GM19395 (cell line): Measurements from ENCODE around the gene BTNL3.
"Not testable (repeated sequence)": the region's sequence is repeated elsewhere in the genome, so short reads cannot be mapped to it uniquely, and the experiment has no call there.

Experiments
- ATAC-seq: cut with Tn5 transposase; IDR thresholded peaks from one replicate; pipeline ENCODE4 v1.9.1; 2021; ENCODE audit warnings: mild to moderate bottlenecking, moderate library complexity; ENCODE audit not compliant: unreplicated experiment

The BTNL3 gene, protein sequence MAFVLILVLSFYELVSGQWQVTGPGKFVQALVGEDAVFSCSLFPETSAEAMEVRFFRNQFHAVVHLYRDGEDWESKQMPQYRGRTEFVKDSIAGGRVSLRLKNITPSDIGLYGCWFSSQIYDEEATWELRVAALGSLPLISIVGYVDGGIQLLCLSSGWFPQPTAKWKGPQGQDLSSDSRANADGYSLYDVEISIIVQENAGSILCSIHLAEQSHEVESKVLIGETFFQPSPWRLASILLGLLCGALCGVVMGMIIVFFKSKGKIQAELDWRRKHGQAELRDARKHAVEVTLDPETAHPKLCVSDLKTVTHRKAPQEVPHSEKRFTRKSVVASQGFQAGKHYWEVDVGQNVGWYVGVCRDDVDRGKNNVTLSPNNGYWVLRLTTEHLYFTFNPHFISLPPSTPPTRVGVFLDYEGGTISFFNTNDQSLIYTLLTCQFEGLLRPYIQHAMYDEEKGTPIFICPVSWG

DNA sequence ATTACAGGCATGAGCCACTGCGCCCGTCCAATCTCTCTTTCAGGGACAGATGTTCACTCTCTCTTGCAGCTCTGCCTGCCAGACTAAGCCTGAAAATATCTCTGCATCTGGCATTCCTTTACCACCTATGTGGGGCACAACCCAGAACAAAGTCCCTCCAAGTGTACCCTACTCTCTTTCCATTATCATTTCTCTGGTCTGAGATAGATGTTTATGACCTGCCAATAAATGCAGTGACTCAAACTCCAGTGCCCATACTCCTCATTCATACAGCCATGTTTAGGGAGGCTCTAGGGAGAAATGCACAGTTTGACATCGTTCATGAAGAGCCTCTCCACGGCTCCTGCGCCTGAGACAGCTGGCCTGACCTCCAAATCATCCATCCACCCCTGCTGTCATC is at the start of gene BTNL3:
Gene BTNL3 (plus strand): TSS at position 255 of the 400 bp plus-strand sequence. CDS start 183 bp downstream, outside the sequence.
- ATAC-seq: no peak

DNA sequence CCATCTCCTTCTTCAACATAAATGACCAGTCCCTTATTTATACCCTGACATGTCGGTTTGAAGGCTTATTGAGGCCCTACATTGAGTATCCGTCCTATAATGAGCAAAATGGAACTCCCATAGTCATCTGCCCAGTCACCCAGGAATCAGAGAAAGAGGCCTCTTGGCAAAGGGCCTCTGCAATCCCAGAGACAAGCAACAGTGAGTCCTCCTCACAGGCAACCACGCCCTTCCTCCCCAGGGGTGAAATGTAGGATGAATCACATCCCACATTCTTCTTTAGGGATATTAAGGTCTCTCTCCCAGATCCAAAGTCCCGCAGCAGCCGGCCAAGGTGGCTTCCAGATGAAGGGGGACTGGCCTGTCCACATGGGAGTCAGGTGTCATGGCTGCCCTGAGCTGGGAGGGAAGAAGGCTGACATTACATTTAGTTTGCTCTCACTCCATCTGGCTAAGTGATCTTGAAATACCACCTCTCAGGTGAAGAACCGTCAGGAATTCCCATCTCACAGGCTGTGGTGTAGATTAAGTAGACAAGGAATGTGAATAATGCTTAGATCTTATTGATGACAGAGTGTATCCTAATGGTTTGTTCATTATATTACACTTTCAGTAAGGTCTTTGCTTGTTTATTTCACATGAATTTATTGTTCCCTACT is 38.2 kb upstream of the BTNL3 start:
- ATAC-seq: no peak

DNA sequence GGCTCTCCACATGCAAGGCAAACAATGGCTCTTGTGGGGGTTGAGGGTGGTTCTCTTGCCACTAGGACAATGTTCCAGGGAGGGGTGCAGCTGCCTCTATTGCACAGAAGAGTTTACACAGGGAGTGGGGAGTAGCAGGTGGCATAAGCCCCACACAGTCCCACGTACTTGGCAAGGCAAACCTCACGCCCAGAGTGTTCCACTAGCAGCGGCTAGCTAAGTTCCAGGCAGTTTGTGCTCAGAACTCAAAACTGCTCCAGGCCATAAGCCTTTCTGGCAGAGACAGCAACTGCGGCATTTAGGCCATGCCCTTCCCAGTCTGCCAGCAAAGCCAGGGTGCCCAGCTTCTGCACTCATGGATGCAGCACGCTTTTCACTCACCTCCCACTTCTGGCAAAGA is 29.0 kb upstream of the BTNL3 start:
- no peak for ATAC-seq

DNA sequence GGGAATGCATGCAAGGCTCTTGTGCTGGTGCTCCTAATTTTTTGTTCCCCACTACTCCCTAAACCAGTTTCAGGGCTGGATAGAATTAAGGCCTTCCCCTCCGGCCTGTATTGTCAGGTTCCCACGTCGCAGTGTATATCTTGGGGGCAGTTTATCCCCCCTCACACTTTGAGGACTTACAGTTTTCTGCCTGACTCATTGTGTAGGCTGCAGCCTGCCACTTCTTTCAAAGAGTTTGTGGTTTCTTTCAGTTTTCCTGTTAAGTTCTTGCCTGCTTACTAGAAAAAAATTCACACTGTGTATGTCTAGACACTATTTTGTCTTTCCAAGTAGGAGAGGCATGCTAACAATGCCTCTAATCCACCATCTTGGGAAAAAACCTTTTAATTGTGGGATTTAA is 28.4 kb upstream of the BTNL3 start:
- no peak for ATAC-seq

DNA sequence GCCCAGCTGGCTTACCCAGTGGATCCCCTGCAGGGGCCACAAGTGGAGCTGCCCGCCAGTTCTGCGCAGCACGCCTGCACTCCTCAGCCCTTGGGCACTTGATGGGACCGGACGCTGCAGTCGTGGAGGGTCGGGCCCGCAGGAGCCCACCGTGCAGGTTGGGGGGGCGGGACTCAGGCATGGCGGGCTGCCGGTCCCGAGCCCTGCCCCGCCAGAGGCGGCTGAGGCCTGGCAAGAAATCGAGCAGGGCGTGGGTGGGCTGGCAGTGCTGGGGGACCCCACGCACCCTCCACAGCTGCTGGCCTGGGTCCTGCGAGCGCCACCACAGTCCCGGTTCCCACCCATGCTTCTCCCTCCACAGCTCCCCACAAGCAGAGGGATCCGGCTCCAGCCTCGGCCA is 19.2 kb upstream of the BTNL3 start:
- ATAC-seq: no peak

DNA sequence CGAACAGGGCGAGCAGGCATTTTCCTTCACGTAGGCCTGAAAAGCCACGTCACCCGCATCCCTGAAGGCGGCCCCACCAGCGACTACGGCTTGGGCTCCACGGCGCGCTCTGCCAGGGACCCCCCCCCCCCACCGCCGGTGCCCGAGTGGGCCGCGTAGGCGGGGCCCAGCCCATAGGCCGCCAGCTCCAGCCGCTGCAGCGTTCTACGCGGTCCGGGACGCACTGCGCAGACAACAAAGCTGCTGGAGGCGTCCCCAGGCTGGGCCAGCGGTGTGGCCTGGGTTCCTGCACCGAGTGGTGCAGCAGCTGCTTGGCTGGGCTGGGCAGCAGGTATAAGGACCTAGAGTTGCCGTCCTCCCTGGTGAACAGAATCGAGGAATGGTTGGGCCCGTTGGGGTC is 18.3 kb upstream of the BTNL3 start:
- ATAC-seq: no peak

DNA sequence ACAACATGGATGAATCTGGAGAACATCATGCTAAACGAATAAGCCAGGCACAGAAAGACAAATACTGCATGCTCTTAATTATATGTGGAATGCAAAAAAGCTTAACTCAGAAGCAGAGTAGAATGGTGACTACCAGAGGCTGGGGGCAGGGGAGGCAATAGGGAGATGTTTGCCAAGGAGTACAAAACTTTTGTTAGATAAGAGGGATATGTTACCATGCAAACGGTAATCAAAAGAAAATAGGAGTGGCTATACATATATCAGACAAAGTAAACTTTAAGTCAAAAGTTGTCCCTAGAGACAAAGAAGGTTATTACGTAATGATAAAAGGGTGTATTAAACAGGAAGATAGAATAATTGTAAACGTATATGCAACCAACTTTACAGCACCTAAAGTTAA is 17.8 kb upstream of the BTNL3 start:
- no peak for ATAC-seq

DNA sequence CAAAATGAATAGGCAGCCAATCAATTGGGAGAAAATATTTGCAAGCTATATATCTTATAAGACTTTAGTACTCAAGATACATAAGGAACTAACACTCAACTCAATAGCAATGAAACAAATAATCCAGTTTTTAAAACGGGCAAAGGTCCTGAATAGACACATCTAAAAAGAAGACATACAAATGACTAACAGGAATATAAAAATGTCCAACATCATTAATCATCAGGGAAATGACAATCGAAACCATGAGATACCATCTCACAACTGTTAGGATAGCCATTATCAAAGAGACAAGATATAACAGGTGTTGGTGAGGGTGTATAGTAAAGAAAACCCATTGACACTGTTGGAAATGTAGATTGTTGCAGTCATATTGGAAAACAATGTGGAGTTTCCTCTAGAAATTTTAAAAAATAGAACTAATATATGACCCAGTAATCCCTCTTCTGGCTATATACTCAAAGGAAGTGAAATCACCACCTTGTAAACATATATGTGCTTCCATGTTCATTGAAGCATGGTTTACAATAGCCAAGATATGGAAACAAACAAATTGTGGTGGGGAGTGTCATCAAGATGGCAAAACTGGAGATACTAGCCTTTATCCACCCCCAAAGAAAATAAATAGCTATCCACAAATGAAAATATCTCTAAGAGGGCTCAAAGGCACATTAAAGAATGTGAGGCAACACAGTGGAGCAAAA is 13.9 kb upstream of the BTNL3 start:
- ATAC-seq: no peak

DNA sequence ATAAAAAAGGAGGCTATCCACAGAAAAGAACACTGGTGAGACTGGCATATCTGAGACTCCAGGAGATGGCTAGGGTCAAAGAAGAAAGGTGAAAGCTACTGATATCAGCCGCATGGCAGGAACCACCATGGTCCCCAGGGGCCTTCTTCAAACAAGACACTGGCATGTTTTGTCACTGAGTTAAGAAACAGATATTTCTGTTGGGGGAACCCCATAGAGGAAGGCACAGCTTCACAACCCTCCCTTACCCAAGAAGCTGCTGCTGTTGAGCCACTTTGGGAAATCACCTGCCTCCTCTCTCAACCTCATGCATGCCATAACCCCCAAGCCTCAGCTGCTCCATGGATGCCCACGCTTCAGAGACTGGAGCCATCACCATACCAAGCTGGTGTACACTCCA is 13.3 kb upstream of the BTNL3 start:
- ATAC-seq: peak; percentile 66

DNA sequence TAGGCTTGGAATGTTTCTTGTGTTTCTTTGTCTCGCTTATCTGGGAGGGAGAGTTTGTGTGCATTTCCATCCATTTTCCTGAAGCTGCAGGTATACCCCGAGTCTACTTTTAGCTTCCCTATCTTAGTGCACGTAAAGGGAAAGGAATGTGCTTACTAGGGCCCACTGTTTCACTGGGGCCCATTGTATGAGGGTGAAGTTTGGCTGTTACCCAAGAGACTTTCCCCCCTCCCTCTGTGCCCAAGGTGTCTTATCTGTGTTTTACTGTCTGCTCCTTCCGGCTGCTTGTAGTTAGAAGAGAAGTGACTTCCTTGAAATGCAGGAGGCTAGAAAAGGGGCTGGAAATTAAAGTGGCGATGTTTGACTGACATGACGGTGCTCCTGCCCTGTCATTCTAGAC is 12.1 kb upstream of the BTNL3 start:
- ATAC-seq: no peak

DNA sequence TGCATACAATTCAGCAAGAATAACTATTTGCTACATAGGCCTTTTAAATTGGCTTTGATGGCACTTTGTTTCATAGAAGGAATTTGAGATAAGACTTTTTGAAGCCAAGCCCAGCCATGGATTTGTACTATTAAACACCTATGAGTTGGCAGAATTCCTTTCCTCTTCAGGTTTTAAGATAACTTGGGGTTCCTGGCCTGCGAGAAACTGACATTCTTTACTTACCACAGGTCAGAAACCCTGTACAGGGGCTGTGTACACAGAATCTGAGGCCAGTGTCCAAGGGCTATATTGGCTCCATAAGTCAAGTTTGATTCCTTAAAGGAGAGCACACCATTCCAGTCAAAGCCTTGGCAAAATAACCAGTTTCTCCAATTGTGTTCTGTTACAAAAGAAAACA is 10.8 kb upstream of the BTNL3 start:
- ATAC-seq: no peak

DNA sequence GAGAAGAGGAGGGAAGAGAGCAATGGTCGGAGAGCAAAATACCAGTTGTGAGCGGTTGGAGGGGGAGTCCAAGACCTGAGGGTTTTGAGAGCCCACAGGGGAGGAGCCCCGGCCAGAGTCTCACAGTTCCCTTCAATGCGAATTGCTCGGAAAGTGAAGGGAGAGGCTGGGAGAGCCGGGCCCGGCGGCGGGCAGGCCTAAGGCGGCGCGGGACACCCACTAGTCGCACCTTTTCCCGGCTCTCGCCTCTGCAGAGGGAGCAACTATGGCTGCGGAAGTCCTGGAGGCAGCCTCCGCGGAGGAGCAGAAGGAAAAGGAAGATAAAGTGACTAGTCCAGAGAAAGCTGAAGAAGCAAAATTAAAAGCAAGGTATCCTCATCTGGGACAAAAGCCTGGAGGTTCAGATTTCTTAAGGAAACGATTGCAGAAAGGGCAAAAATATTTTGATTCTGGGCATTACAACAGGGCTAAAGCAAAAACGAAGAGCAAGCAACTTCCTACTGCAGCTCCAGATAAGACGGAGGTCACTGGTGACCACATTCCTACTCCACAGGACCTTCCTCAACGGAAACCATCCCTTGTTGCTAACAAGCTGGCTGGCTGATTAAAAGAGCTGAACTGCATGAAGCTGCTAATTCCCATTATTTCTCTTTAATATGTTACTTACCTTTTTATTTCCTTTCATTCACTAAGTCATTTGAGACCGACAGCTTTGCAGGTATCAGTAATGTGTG is 6.5 kb upstream of the BTNL3 start:
- ATAC-seq: no peak

DNA sequence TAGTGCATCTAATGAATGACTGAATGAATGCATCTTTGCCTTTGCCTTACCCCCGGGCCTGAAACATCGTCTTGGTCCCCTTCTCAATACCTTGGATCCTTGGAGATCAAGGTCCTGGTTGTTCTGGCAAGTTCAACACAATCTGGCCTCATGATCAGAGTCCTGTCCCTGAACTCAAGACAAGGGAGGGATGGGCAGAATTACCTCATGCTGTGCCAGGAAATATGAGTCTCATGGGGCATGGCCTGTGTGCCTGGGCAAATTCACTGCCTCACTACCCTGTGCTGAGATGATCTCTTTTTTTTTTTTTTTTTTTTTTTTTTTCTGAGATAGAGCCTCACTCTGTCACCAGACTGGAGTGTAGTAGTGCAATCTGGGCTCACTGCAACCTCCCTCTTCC is 630 bp upstream of the BTNL3 start:
- ATAC-seq: no peak

DNA sequence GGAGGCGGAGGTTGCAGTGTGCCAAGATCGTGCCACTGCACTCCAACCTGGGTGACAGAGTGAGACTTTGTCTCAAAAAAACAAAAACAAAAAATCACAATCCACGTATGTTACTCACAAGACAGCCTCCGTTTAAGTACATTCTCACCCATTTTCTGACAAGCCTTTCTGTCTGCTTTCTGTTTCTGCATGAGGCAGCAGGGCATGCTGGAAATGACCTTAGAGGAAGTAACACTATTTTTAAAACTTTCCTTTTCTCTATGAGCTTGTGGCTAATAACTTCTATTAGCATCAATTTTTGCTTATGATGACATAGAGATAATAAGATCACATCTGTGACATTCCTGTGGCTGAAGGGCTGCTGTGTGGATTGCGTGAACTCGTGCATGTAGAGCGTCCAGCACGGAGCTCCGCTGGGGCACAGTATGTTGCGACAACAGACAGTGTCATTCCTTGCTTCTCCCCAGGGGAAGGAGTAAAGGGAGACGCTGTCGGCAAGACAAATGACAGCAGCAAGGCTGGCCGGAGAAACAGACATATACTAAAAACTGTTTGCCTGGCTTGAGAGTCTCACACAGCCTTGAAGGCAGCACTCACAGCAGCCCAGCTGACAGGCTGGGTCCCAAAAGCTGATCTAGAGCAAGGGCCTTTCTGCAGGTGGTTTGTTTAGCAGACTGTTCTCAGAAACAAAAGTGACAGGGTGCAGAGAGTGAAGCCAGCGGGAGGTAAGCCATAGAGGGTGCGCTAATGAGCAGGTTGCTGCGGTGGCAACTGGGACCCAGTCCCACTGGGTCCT is 1.6 kb downstream of the BTNL3 start:
- no peak for ATAC-seq

DNA sequence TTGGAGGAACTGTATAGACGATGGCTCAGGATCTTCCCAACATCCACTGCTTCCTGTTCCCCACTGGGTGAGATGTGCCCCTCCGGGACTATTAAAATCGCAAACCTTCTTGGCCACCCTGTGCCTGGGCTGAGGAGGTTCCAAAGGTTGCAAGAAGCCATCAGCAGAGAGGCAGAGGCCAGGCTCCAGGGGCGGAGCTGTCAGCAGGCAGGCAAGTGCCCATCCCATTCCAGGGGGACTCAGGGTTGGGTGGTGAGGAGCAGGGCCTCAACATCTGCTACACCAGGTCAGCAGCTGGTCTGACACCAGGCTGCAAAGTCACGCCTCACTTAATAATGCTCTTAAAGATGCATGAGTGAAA is 2.2 kb downstream of the BTNL3 start:
- ATAC-seq: no peak

DNA sequence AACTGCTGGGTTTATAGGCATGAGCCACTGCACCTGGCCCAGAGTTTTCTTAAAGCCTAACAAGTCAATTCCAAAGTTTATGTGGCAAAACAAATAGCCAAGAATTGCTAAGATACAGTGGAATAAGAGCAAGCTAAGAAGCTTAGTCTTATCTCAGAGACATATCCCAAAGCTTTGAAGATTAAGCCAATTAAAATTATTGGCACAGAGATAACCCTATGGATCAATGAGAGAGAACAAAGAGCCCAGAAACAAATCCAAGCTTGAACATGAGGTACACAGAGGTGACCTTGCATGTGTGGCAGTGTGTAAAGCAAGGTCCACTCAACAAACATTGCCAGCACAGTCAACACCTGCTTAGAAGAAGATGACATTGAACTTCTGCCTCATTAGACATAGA is 13.3 kb downstream of the BTNL3 start:
- ATAC-seq: no peak

DNA sequence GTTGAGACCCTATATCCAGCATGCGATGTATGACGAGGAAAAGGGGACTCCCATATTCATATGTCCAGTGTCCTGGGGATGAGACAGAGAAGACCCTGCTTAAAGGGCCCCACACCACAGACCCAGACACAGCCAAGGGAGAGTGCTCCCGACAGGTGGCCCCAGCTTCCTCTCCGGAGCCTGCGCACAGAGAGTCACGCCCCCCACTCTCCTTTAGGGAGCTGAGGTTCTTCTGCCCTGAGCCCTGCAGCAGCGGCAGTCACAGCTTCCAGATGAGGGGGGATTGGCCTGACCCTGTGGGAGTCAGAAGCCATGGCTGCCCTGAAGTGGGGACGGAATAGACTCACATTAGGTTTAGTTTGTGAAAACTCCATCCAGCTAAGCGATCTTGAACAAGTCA is 17.1 kb downstream of the BTNL3 start:
- no peak for ATAC-seq

DNA sequence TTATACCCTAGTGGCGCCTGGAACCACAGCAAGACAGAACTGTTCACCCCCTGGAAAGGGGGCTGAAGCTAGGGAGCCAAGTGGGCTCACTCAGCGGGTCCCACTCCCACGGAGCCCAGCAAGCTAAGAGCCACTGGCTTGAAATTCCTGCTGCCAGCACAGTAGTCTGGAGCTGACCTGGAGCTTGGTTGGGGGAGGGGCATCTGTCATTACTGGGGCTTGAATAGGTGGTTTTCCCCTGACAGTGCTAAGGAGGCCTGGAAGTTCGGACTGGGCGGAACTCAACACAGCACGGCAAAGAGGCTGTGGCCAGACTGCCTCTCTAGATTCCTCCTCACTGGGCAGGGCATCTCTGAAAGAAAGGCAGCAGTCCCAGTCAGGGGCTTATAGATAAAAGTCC is 19.5 kb downstream of the BTNL3 start:
- ATAC-seq: no peak

DNA sequence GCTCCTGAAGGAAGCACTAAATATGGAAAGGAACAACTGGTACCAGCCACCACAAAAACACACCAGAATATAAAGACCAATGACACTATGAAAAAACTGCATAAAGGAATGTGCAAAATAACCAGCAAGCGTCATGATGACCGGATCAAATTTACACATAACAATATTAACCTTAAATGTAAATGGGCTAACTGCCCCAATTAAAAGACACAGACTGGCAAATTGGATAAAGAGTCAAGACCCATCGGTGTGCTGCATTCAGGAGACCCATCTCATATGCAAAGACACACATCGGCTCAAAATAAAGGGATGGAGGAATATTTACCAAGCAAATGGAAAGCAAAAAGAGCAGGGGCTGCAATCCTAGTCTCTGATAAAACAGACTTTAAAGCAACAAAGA is 21.4 kb downstream of the BTNL3 start:
- not testable (repeated sequence) for ATAC-seq

DNA sequence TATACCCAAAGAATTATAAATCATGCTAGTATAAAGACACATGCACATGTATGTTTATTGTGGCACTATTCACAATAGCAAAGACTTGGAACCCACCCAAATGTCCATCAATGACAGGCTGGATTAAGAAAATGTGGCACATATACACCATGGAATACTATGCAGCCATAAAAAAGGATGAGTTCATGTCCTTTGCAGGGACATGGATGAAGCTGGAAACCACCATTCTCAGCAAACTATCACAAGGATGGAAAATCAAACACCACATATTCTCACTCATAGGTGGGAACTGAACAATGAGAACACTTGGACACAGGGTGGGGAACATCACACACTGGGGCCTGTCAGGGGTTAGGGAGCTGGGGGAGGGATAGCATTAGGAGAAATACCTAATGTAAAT is 26.0 kb downstream of the BTNL3 start:
- not testable (repeated sequence) for ATAC-seq
